ENCODE data around the gene GNB5. TPM values are rescaled to one million over a fixed set of nuclear protein-coding genes. Genes with fewer than 3 reads are reported as not detected.
A peak's percentile ranks its signal among the peaks of the same experiment; 100 is the strongest.

GNB5 gene
- total RNA-seq, 1 experiment from 2014 or later, result 58.7 TPM

GRCh38 chr15:52159645-52160044 lies 31.5 kb downstream of the GNB5 start:
- Histone ChIP-seq H3K4me3 (ENCODE audit: low read depth in 2 of 2, low read length in 2 of 2) (no peak overlapping the region), H3K36me3 (ENCODE audit: control insufficient read depth, insufficient read depth, low read length) (no peaks in the 10 kb centered on the region), H3K27me3 (ENCODE audit: control insufficient read depth, insufficient read depth, low read length) (no peaks in the 10 kb centered on the region), H3K9me3 (ENCODE audit: control insufficient read depth, insufficient read depth, low read depth, low read length) (no peaks in the 10 kb centered on the region), H3K4me1 (ENCODE audit: control insufficient read depth, insufficient read depth, low read length) (no peaks in the 10 kb centered on the region), H3K27ac (ENCODE audit: low read length) (no peak overlapping the region)
- POLR2A ChIA-PET, result interaction anchor here (0.6 kb wide), 1 partner anchor 15 kb away, joined by 3 read pairs; no protein-coding TSS in a partner anchor
- intact Hi-C loops (cut with micrococcal nuclease; ENCODE audit: unreplicated experiment) (no loop called here), in situ Hi-C loops (cut with HindIII; ENCODE audit: low pct_unique_long_range_greater_than_20kb, low sequenced_read_pairs) (no loop called here)
- DNase-seq (ENCODE audit: low read depth, low spot score) (no peak), ATAC-seq (no peak)
- CTCF ChIA-PET, result interaction anchor here (0.6 kb wide), 1 partner anchor 68 kb away, joined by 3 read pairs; no protein-coding TSS in a partner anchor
- no TSS peak for BruUV-seq (replicated peaks)
- TF ChIP-seq CTCF (IDR thresholded peaks at IDR 0.05), result no peak
- TF ChIP-seq TCF7L2 (IDR thresholded peaks at IDR 0.05; ENCODE audit: low read depth, low read length), result no peak
- TF ChIP-seq REST (IDR thresholded peaks at IDR 0.05; ENCODE audit: insufficient read depth in 1 of 2, low read depth in 2 of 2, low read length in 1 of 2), result no peak
- TF ChIP-seq POLR2AphosphoS5 (IDR thresholded peaks at IDR 0.05; ENCODE audit: low read depth, low read length), result no peak
- no peak for TF ChIP-seq SIN3A (IDR thresholded peaks at IDR 0.05; ENCODE audit: borderline replicate concordance, insufficient read depth, low read depth, low read length)

- BruUV-seq (replicated peaks), result TSS peak; percentile 19
- Histone ChIP-seq H3K4me3 (ENCODE audit: low read depth in 2 of 2, low read length in 2 of 2) (no peak overlapping the region), H3K4me1 (ENCODE audit: control insufficient read depth, insufficient read depth, low read length) (no peaks in the 10 kb centered on the region), H3K27ac (ENCODE audit: low read length) (no peak overlapping the region), H3K9me3 (ENCODE audit: control insufficient read depth, insufficient read depth, low read depth, low read length) (no peaks in the 10 kb centered on the region), H3K27me3 (ENCODE audit: control insufficient read depth, insufficient read depth, low read length) (no peaks in the 10 kb centered on the region), H3K36me3 (ENCODE audit: control insufficient read depth, insufficient read depth, low read length) (no peaks in the 10 kb centered on the region)
- POLR2A ChIA-PET, result interaction anchor here (0.6 kb wide), 1 partner anchor 162 kb away, joined by 3 read pairs; no protein-coding TSS in a partner anchor
- ATAC-seq, result peak; percentile 51; the same call in 1 of the 2 replicates
- no peak for DNase-seq (ENCODE audit: low read depth, low spot score)
- CTCF ChIA-PET, result interaction anchor here (0.5 kb wide), 1 partner anchor 224 kb away, joined by 5 read pairs; no protein-coding TSS in a partner anchor
- TF ChIP-seq CTCF (IDR thresholded peaks at IDR 0.05), result no peak
- TF ChIP-seq SIN3A (IDR thresholded peaks at IDR 0.05; ENCODE audit: borderline replicate concordance, insufficient read depth, low read depth, low read length), result no peak
- TF ChIP-seq TCF7L2 (IDR thresholded peaks at IDR 0.05; ENCODE audit: low read depth, low read length), result no peak
- TF ChIP-seq POLR2AphosphoS5 (IDR thresholded peaks at IDR 0.05; ENCODE audit: low read depth, low read length), result no peak
- TF ChIP-seq REST (IDR thresholded peaks at IDR 0.05; ENCODE audit: insufficient read depth in 1 of 2, low read depth in 2 of 2, low read length in 1 of 2), result no peak
- in situ Hi-C loops (cut with HindIII; ENCODE audit: low pct_unique_long_range_greater_than_20kb, low sequenced_read_pairs), result no loop called here
- intact Hi-C loops (cut with micrococcal nuclease; ENCODE audit: unreplicated experiment), result no loop called here
Observed at GRCh38 chr15:52158084-52158765, 33.0 kb downstream of the GNB5 start.

All from Panc1 (cell line).